Mammary epithelial cell (primary cell): ENCODE data around the gene UBL3.

Source experiments
- EZH2 ChIP-seq: IDR thresholded peaks from 2 replicates; pipeline ENCODE4 v1.6.1; 2012; ENCODE audit warnings: low read length, inconsistent platforms, borderline replicate concordance
- TF ChIP-seq, protein P1 (sequence below), 2 donors: IDR thresholded peaks in 1 of 2; conservative IDR thresholded peaks in 1 of 2; 2 replicates each; pipeline ENCODE4 v1.5.1; 2011 to 2012; ENCODE audit warnings: inconsistent platforms in 2 of 2, low read length in 2 of 2, mild to moderate bottlenecking in 2 of 2, control low read depth in 1 of 2, low read depth in 1 of 2; ENCODE audit not compliant: insufficient read depth in 1 of 2; ENCODE audit errors: extremely low read depth in 1 of 2

DNA sequence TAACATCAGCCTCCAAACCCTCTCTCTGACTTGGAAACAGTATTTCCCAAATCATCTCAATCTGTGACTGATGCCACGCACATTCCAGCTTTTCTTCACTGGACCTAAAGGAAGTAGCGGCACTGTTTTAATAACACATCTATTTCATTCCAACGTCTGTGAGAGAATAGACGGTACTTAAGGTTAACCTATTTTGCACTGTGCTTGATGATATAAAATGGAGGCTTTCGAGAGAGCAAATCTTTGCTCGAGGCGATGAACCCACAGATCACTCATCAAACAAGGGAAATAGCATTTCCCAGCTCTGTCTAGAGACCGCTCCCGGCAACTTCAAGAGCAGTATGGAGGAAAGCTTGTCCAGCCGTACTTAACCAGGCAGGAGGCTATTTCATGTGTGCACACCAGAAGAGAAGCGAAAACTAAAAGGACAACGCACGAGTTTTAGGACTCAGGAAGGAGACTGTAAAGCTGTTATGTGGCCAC is 2.9 kb downstream of the UBL3 start:
- TF ChIP-seq, protein P1, sequence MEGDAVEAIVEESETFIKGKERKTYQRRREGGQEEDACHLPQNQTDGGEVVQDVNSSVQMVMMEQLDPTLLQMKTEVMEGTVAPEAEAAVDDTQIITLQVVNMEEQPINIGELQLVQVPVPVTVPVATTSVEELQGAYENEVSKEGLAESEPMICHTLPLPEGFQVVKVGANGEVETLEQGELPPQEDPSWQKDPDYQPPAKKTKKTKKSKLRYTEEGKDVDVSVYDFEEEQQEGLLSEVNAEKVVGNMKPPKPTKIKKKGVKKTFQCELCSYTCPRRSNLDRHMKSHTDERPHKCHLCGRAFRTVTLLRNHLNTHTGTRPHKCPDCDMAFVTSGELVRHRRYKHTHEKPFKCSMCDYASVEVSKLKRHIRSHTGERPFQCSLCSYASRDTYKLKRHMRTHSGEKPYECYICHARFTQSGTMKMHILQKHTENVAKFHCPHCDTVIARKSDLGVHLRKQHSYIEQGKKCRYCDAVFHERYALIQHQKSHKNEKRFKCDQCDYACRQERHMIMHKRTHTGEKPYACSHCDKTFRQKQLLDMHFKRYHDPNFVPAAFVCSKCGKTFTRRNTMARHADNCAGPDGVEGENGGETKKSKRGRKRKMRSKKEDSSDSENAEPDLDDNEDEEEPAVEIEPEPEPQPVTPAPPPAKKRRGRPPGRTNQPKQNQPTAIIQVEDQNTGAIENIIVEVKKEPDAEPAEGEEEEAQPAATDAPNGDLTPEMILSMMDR (conservative IDR thresholded peaks at IDR 0.05 in 1 of 2, IDR thresholded peaks at IDR 0.05 in 1 of 2; ENCODE audit: extremely low read depth in 1 of 2, insufficient read depth in 1 of 2, low read depth in 1 of 2, low read length in 2 of 2), result no peak
- TF ChIP-seq EZH2, result no peak
